Neural cell (in vitro differentiated cells): ENCODE results near the gene LAMA5. TPM values are rescaled to one million over a fixed set of nuclear protein-coding genes. Genes with fewer than 3 reads are reported as not detected.

ENCODE experiments used
- H2AFZ ChIP-seq: fragments of 200-600, 300-800 bp; sonication (generic), shearing (Covaris generic); 2 replicates; pipeline ENCODE4 v1.6.0; 2014; ENCODE audit warnings: low read depth, mild to moderate bottlenecking, antibody characterized with exemption, low read length, moderate library complexity
- H3F3A ChIP-seq: fragments of 200-600 bp; shearing (Covaris generic); 2 replicates; pipeline ENCODE4 v1.6.1; 2016; ENCODE audit warnings: mild to moderate bottlenecking, moderate library complexity, mixed read lengths, antibody characterized with exemption, low read length; ENCODE audit not compliant: insufficient read depth, poor library complexity, severe bottlenecking
- H3K27ac ChIP-seq: fragments of 200-600, 300-800 bp; sonication (generic), shearing (Covaris generic); 2 replicates; pipeline ENCODE4 v1.5.1; 2014; ENCODE audit warnings: mild to moderate bottlenecking, low read length, moderate library complexity
- H3K27me3 ChIP-seq: fragments of 300-800, 200-600 bp; sonication (generic), shearing (Covaris generic); 2 replicates; pipeline ENCODE4 v1.6.0; 2014; ENCODE audit warnings: mild to moderate bottlenecking, low read depth, low read length, moderate library complexity; ENCODE audit not compliant: insufficient read depth
- H3K36me3 ChIP-seq: fragments of 300-800, 200-600 bp; sonication (generic), shearing (Covaris generic); 2 replicates; pipeline ENCODE4 v1.5.1; 2014; ENCODE audit warnings: mild to moderate bottlenecking, antibody characterized with exemption, low read length, moderate library complexity; ENCODE audit not compliant: insufficient read depth
- H3K4me2 ChIP-seq: fragments of 300-800, 200-600 bp; sonication (generic), shearing (Covaris generic); 2 replicates; pipeline ENCODE4 v1.6.0; 2014; ENCODE audit warnings: mild to moderate bottlenecking, low read length
- H3K4me3 ChIP-seq: fragments of 300-800, 200-600 bp; sonication (generic), shearing (Covaris generic); 2 replicates; pipeline ENCODE4 v1.5.1; 2014; ENCODE audit warnings: mild to moderate bottlenecking, low read length, moderate library complexity
- H3K79me2 ChIP-seq: fragments of 200-600 bp; shearing (Covaris generic); replicated peaks from 2 replicates; pipeline ENCODE4 v1.6.0; 2014; ENCODE audit warnings: mild to moderate bottlenecking, low read length, moderate library complexity; ENCODE audit not compliant: insufficient read depth
- H3K9ac ChIP-seq: fragments of 300-800, 200-600 bp; sonication (generic), shearing (Covaris generic); 2 replicates; pipeline ENCODE4 v1.6.1; 2016; ENCODE audit warnings: mild to moderate bottlenecking, low read length, mixed read lengths
- H3K9me2 ChIP-seq: fragments of 200-600 bp; shearing (Covaris generic); 2 replicates; pipeline ENCODE4 v1.6.1; 2016; ENCODE audit warnings: mild to moderate bottlenecking, low read length, mixed read lengths; ENCODE audit not compliant: insufficient read depth
- H3K9me3 ChIP-seq: fragments of 200-600, 300-800 bp; sonication (generic), shearing (Covaris generic); 2 replicates; pipeline ENCODE4 v1.6.1; 2016; ENCODE audit warnings: mild to moderate bottlenecking, mixed run types, low read length, moderate library complexity, mixed read lengths
- H4K20me1 ChIP-seq: fragments of 200-600 bp; shearing (Covaris generic); 2 replicates; pipeline ENCODE4 v1.6.1; 2016; ENCODE audit warnings: mild to moderate bottlenecking, mixed run types; ENCODE audit not compliant: insufficient read depth
- EP300 ChIP-seq: fragments of 450-650 bp; conservative IDR thresholded peaks from 2 replicates; pipeline ENCODE4 v1.6.1; 2014; ENCODE audit warnings: antibody characterized with exemption, mild to moderate bottlenecking, moderate library complexity; ENCODE audit not compliant: poor library complexity, severe bottlenecking
- EZH2 ChIP-seq: fragments of 200-600, 300-800 bp; shearing (Covaris generic), sonication (generic); IDR thresholded peaks from 2 replicates; pipeline ENCODE4 v1.6.1; 2014; ENCODE audit warnings: antibody characterized with exemption, low read length, borderline replicate concordance, mild to moderate bottlenecking; ENCODE audit not compliant: insufficient read depth, poor library complexity, severe bottlenecking
- MXI1 ChIP-seq: fragments of 450-650 bp; conservative IDR thresholded peaks from 2 replicates; pipeline ENCODE4 v1.6.1; 2014; ENCODE audit warnings: antibody characterized with exemption, mild to moderate bottlenecking; ENCODE audit not compliant: poor library complexity, severe bottlenecking
- POLR2AphosphoS5 ChIP-seq: IDR thresholded peaks from 2 replicates; pipeline ENCODE4 v1.6.1; 2012
- RAD21 ChIP-seq: fragments of 450-650 bp; conservative IDR thresholded peaks from 2 replicates; pipeline ENCODE4 v1.6.1; 2014; ENCODE audit warnings: antibody characterized with exemption, mild to moderate bottlenecking, moderate library complexity
- SMC3 ChIP-seq: fragments of 450-650 bp; conservative IDR thresholded peaks from 2 replicates; pipeline ENCODE4 v1.6.1; 2014; ENCODE audit warnings: antibody characterized with exemption, mild to moderate bottlenecking, moderate library complexity; ENCODE audit not compliant: poor library complexity
- TAF1 ChIP-seq: IDR thresholded peaks from 2 replicates; pipeline ENCODE4 v1.6.1; 2012; ENCODE audit warnings: low read depth
- polyA plus RNA-seq: library from polyadenylated mRNA; depleted of rRNA; stranded (reverse); fragments of >200 nt; gene quantifications from 2 replicates; pipeline ENCODE4 v1.2.3, GENCODE V29; 2014
- TF ChIP-seq, protein P1 (sequence below): fragments of 450-650 bp; IDR thresholded peaks from 2 replicates; pipeline ENCODE4 v1.5.1; 2014; ENCODE audit warnings: antibody characterized with exemption, mild to moderate bottlenecking, moderate library complexity; ENCODE audit not compliant: poor library complexity, severe bottlenecking
- TF ChIP-seq, protein P2 (sequence below): IDR thresholded peaks from 2 replicates; pipeline ENCODE4 v1.6.1; 2012; ENCODE audit warnings: borderline replicate concordance

The LAMA5 gene
- polyA plus RNA-seq, 1 donor from 2014 or later: 27.2 TPM

DNA sequence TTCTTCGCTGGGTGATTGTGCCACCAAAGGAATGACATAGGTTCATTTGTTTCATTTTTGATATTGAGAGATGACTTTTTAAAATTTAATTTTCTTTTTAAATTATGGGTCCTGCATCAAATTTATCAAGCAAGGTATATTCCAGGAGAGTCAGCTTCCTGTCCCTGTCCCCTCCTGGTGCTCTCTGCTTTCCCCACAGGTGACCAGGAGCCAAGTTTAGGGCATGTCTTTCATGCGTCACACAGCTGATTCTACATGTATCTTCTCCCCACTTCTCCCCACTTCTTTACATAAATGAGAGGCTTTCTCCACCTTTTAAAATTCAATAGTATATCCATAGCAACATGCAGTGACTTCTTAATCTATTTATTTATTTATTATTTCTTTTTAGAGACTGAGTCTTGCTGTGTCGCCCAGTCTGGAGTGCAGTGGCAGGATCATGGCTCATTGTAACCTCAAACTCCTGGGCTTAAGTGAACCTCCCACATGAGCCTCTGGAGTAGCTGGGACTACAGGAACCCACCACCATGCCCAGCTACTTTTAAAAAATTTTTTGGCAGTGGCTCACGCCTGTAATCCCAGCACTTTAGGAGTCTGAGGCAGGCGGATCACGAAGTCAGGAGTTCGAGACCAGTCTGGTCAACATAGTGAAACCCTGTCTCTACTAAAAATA is 98.7 kb downstream of the LAMA5 start:
- H3F3A ChIP-seq: no peaks in the 10 kb centered on the region
- no peak overlapping the region for H2AFZ ChIP-seq
- no peaks in the 10 kb centered on the region for H3K27me3 ChIP-seq
- H3K9ac ChIP-seq: no peak overlapping the region
- no peaks in the 10 kb centered on the region for H3K79me2 ChIP-seq
- no peak overlapping the region for H3K27ac ChIP-seq
- TF ChIP-seq EP300 (no peak), SMC3 (no peak), TAF1 (no peak), POLR2AphosphoS5 (no peak), RAD21 (no peak), MXI1 (no peak), EZH2 (no peak)
- TF ChIP-seq, protein P1, sequence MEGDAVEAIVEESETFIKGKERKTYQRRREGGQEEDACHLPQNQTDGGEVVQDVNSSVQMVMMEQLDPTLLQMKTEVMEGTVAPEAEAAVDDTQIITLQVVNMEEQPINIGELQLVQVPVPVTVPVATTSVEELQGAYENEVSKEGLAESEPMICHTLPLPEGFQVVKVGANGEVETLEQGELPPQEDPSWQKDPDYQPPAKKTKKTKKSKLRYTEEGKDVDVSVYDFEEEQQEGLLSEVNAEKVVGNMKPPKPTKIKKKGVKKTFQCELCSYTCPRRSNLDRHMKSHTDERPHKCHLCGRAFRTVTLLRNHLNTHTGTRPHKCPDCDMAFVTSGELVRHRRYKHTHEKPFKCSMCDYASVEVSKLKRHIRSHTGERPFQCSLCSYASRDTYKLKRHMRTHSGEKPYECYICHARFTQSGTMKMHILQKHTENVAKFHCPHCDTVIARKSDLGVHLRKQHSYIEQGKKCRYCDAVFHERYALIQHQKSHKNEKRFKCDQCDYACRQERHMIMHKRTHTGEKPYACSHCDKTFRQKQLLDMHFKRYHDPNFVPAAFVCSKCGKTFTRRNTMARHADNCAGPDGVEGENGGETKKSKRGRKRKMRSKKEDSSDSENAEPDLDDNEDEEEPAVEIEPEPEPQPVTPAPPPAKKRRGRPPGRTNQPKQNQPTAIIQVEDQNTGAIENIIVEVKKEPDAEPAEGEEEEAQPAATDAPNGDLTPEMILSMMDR: no peak
- TF ChIP-seq, protein P2, sequence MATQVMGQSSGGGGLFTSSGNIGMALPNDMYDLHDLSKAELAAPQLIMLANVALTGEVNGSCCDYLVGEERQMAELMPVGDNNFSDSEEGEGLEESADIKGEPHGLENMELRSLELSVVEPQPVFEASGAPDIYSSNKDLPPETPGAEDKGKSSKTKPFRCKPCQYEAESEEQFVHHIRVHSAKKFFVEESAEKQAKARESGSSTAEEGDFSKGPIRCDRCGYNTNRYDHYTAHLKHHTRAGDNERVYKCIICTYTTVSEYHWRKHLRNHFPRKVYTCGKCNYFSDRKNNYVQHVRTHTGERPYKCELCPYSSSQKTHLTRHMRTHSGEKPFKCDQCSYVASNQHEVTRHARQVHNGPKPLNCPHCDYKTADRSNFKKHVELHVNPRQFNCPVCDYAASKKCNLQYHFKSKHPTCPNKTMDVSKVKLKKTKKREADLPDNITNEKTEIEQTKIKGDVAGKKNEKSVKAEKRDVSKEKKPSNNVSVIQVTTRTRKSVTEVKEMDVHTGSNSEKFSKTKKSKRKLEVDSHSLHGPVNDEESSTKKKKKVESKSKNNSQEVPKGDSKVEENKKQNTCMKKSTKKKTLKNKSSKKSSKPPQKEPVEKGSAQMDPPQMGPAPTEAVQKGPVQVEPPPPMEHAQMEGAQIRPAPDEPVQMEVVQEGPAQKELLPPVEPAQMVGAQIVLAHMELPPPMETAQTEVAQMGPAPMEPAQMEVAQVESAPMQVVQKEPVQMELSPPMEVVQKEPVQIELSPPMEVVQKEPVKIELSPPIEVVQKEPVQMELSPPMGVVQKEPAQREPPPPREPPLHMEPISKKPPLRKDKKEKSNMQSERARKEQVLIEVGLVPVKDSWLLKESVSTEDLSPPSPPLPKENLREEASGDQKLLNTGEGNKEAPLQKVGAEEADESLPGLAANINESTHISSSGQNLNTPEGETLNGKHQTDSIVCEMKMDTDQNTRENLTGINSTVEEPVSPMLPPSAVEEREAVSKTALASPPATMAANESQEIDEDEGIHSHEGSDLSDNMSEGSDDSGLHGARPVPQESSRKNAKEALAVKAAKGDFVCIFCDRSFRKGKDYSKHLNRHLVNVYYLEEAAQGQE: no peak
- no peaks in the 10 kb centered on the region for H4K20me1 ChIP-seq
- H3K36me3 ChIP-seq: no peaks in the 10 kb centered on the region
- no peak overlapping the region for H3K4me2 ChIP-seq
- H3K9me2 ChIP-seq: no peaks in the 10 kb centered on the region
- H3K4me3 ChIP-seq: no peak overlapping the region
- no peaks in the 10 kb centered on the region for H3K9me3 ChIP-seq

DNA sequence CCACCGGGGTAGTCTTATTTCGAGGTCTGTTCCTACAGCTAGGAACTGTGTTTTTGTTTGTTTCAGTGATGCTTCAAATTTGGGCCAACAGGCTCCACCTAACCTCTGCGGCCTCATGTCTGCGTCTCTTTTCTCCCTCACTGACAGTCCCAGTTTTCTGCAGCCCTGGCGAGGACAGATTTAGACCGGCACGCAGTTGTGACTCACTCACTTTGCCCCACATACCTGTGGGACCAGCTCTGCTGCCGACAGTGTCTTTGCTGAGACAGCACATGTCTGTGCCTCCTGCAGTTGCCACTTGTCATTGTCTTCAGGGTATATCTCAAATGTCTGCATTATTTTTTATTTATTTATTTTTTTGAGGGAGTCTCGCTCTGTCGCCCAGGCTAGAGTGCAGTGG is 99.6 kb downstream of the LAMA5 start:
- Histone ChIP-seq H3K9me3 (no peaks in the 10 kb centered on the region), H3K36me3 (no peaks in the 10 kb centered on the region), H3K4me3 (no peak overlapping the region), H2AFZ (no peak overlapping the region), H3F3A (no peaks in the 10 kb centered on the region), H3K9ac (no peak overlapping the region), H3K79me2 (no peaks in the 10 kb centered on the region), H3K9me2 (no peaks in the 10 kb centered on the region), H4K20me1 (no peaks in the 10 kb centered on the region), H3K27ac (no peak overlapping the region), H3K4me2 (no peak overlapping the region), H3K27me3 (no peaks in the 10 kb centered on the region)
- TF ChIP-seq SMC3 (no peak), EZH2 (no peak)
- TF ChIP-seq, protein P2: no peak
